ENCODE data around the gene UBXN2A.

UBXN2A gene
- 30.6 to 38.8 reads per million in 2 donors for total RNA-seq

DNA sequence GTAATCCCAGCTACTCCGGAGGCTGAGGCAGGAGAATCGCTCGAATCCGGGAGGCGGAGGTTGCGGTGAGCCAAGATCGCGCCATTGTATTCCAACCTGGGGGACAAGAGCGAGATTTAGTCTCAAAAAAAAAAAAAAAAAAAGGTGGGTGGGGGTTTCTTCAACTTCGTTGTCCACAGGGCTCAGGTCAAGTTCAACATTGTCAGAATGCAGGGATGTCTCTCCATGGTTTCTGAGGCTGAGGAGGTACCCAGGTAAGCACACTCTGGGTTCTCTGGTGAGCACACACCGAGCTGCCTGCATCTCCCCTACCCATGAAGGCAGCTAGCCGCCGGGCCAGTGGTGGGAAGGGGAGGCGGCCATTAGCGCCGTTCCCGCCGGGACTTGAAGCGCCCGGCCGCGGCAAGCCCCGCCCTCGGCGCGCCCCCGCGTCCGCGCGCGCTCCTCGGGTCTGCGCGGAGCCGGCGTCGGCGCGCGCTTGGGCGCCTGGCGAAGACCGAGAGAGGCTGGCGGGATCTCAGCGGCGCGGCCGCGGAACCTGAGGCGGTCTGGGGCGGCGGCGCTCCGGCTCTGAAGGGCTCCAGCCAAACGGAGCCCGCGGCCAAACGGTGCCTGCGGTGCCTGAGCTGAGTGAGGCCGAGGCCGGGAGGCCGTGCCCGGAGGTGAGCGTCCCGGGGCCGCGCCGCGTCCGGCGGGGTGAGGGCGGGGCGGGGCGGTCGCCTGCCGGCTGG lies at the start of gene UBXN2A:
Gene UBXN2A, plus strand, starts transcription at position 477 of the 731 bp plus-strand sequence. CDS start 17,852 bp downstream, outside the sequence.
- DNase-seq, result peak; percentile 68

DNA sequence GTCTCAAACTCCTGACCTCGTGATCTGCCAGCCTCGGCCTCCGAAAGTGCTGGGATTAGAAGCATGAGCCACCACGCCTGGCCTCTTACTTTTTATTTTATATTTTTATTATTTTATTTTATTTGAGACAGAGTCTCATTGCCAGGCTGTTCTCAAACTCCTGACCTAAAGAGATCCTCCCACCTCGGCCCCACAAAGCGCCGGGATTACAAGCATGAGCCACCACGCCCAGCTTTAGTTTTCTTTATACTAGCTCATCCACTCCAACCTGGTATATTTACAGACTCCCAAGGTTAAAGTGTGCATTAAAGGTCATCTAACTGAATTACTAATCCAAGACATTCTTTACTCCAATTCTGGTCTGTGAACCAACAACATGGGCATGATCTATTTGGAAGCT lies 40.1 kb upstream of the UBXN2A start:
- no peak for DNase-seq

DNA sequence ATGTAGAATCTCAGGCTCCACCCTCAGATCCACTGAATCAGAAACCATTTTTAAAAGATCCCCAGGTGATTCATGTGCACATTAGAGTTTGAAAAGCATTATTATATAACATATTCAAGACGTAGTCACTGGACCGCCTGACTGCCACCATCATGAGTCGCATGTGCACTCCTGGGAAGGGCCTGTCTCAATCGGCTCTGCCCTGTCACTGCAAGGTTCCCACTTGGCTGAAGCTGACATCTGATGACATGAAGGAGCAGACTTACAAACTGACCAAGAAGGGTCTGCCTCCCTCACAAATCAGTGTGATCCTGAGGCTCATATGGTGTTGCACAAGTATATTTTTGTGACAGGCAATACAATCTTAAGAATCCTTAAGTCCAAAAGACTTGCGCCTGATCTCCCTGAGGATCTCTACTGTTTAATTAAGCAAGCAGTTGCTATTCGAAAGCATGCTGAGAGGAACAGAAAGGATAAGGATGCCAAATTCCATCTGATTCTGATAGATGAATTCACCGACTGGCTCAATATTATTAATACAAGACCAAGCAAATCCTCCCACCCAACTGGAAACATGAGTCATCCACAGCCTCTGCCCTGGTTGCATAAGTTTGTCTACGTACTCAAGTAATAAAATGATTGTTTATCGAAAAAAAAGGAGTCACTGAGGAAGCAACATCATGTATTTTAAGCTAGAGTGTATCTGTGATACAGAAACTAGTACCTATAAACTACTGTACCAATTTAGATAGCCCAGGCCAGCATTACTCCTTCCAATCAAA lies 39.5 kb upstream of the UBXN2A start:
- DNase-seq, result no peak

DNA sequence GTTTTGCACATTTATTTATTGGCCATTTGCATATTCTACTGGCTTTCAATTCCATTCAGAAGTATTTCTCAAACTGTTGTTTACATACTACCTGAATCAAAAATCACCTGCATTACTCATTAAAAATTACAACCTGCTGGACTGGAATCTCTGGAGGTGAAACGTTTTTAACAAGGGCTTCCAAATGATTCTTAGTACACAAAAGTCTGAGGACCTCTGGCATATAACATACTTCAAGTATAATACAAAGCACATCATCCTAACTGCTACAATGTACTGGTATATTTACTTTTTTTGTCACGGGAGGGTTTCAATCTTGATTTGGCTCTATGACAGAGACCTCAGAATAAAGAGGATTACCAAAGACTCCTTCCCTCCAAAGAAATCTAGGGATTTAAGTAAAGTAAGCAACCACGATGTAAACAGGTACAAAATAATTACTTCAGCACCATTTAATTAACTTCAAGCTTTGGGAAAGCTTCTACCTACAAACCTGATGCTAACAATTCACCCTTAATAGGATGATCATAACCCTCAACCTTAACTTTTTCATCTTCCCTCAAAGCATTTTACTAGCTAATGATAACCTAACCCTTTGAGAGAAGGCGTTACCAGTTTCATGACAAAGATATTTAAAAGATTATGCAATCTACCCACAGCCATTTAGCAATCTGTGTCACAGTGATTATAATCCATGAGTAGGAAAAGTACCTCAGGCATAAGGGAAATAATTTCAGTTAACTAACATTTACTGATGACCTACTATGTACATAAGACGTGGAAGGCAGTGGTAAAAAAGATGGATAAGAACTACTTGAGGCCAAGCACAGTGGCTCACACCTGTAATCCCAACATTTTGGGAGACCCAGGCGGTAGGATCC lies 38.1 kb upstream of the UBXN2A start:
- DNase-seq, result no peak

DNA sequence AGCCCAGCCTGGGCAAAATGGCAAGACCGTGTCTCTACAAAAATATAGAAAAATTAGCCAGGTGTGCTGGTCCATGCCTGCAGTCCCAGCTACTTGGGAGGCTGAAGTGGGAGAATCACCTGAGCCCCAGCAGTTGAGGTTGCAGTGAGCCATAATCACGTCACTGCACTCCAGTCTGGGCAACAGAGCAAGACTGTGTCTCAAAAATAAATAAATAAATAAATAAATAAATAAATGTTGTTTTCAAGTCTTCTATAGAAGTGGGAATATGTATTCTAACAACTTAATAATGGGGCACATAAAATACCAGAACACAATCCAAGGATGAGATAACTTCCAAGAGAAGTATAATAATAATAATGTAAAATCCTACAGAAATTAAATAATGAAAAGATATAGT lies 37.2 kb upstream of the UBXN2A start:
- no peak for DNase-seq

DNA sequence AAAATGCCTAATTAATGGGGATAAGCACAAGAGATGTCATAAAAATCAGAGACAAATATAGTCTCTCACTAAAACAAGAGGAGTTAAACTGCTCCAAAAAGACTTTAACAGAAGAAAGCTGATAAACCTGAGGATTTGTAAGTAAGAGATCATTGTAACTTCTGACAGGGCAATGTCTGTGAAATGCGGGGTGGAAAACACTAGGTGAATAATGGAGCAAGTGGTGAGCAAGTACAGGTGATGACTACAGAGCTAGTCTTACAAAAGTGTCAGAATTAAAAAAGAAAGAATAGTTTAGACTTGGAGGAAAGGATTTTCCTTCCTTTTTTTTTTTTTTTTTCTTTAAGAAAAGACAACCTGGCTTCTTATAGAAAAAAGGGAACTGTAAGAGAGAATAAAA lies 36.0 kb upstream of the UBXN2A start:
- no peak for DNase-seq

DNA sequence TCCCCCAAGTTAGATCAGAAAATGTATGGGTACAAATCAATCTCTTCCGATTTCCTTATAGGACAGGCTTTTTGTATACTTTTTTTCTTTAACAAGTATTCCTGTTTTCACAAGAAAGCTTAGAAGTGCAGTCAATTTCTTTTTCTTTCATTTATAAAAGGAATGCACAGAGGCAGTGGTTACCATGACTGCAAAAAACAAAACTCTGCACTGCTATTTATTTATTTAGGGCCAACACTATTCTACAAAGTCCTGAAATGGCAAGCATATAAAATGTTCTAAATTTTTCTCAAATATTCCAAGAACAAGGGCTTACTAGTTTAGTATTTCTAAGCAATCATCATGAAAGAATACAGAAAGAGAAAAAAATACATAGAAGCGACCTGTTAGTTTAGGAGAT lies 35.6 kb upstream of the UBXN2A start:
- DNase-seq, result no peak

GRCh38 chr2:23905155-23905554 lies 35.1 kb upstream of the UBXN2A start:
- no peak for DNase-seq

DNA sequence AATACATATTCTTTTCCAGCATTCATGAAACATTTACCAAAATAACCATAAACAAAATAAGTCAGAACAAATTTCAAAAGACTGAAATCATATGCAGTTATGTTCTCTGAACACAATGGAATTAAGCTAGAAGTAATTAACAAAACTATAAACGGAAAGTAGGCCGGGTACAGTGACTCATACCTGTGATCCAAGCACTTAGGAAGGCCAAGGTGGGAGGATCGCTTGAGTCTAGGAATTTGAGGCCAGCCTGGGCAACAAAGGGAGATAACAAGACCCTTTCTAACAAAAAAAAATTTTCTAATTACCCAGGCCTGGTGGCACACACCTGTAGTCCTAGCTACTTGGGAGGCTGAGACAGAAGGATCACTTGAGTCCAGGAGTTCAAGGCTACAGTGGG lies 28.2 kb upstream of the UBXN2A start:
- DNase-seq, result no peak

DNA sequence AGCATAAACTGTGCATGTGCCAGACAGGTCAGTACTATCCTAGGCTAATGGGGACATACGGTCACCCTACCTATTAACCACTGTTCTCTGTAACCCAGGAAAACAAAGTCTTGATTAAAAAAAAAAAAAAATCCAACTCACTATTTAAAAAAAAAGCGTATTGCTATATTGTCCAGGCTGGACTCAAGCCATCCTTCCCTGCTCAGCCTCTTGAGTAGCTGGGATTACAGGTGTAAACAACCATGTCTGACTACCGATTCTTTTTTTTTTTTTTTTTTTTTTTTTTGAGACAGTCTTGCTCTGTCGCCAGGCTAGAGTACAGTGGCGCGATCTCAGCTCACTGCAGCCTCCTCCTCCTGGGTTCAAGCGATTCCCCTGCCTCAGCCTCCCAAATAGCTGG lies 24.9 kb upstream of the UBXN2A start:
- no peak for DNase-seq

DNA sequence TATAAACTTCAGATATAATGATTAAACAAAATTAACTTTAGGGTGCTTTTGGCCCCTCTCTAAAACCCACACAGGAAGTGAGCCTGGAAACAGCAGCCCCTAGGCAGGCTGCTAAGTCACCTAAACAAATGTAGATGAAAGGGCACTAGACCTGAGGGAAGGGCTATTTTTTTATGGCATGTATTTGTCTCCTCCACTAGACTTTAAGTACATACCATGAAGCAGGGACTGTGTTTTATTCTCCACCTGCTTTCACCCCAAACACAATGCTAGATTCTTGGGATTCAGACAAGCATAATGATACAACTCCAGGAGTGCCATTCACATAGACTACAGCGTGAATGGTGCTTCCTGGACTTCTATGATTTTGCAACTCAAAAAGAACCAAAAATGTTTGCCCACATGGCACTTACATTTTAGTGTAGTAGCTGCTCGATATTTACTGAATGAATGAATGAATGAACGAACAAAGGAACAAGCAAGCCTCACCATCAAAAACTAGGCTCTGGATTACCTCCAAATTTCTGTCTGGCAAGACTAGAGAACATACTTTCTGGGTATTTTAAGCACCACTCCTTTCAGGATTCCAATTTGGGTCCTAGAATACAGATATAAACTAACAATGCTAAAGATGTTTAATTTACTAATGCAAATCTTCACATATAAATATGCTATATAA lies 23.4 kb upstream of the UBXN2A start:
- no peak for DNase-seq

DNA sequence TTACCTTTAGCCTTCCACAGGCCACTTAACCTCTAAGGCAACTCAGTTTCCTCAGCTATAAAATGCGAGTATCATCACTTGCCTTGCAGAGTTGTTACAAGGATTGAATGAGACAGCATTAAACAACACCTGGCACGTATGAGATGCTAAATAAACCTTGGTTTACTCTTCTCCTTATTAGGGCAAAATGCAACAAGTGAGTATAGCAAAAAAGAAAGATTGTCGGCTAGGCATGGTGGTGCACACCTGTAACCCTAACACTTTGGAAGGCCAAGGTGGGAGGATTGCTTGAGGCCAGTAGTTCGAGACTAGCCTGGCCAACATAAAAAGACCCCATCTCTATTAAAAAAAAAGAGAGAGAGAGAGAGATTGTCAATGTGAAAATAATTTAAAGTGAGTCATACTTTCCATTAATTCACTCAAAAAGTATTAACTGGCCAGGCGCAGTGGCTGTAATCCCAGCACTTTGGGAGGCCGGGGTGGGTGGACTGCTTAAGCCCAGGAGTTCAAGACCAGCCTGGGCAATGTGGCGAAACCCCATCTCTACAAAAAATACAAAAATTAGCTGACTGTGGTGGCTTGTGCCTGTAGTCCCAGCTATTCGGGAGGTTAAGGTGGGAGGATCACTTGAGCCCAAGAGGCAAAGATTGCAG lies 21.3 kb upstream of the UBXN2A start:
- no peak for DNase-seq

GRCh38 chr2:23924589-23925359 lies 15.5 kb upstream of the UBXN2A start:
- no peak for DNase-seq

DNA sequence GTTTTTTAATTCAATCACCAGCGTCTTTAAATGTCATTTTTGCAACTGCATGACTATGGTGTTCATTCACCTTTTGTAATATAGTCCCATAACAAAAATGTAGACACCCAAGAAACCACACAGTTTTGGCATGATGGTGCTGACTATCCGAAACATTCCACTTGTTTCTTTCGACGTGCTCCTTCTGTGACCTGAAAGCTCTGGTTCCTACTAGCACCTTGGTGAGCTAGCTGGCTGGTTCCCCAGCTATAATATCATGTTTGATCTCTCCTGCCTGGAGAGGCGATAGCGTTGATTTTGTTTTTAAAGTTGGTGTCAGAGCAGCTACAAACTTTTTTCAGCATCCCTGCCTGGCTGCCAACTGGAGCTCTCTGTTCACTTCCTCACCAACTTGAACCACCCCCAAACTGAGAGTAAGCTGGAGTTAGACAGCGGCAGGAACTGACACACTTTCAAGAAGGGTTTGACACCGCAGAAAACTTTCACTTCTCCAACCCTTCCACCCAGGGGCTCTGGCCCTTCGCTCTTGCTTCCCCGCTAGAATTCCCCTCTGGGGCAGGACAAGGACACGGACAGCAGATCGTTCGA lies 14.5 kb upstream of the UBXN2A start:
- peak; percentile 28 for DNase-seq

DNA sequence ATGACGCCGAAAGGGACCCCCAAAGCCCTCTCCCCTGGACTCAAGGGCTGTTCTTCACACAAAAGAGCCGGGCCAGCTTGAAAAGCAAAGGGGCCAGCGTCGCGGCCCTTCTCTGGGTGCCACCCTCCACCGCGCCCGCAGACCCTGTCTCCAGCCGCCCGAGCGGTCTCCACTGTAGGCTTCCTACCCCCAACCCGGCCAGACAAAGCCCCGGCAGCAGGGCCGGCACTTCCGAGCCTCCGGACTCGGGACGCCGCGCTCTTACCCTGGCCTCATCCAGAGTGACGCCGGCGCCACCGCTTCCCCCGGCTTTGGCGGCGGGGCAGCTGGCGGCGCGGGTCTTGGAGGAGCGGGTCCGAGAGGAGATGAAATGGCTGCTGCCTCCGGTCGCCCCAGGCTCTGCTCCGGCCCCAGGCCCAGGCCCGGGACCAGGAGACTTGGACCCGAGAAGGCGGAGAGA lies 13.9 kb upstream of the UBXN2A start:
- peak; percentile 21 for DNase-seq

GRCh38 chr2:23926750-23927571 lies 13.3 kb upstream of the UBXN2A start, which contains the start of gene ATAD2B:
ATAD2B (minus strand) TSS chr2:23927123; CDS start chr2:23926770, 353 bp downstream.
- DNase-seq, result peak; percentile 92

GRCh38 chr2:23934259-23934658 lies 6.0 kb upstream of the UBXN2A start:
- DNase-seq, result no peak

DNA sequence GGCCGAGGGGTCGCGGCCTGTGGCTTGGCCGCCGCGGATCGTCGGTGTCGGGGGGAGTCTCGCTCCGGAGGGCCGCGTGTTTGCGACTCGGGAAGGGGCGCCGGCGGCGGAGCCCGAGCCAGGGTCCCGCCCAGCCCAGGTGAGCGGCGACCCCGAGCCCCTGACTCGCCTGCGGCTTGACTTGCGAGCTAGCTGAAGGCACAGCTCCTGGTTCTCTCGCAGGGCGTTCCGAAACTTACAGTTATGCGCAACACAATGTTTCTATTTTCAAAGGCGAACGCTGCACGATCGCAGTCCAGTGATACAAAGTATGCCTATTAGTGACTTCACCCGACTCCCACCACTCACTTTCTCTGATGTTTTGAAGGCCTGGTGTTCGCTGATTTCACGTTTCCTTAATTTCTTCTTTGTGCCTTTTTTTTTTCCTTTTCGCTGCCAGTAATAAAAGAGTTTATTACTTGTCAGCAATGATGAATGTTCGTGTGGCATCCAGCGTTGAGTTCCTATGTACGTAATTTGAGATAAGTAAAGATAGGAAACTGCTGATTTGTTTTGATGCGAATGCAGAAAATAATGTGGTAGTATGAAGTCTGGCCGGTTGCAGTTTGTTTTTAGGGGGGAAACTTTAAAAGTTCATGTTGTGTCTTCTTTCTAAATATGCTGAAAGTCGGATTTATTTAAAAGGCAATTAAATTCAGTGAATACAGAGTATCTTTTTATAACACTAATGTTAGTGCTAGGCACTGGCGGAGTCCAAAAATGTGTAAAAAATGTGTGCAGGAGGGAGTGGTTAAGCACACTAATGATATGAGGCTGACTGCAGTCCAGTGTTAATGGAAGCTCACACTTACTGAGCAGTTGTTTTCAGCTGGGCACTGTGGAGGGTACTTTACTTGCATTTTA lies 706 bp downstream of the UBXN2A start:
- no peak for DNase-seq

DNA sequence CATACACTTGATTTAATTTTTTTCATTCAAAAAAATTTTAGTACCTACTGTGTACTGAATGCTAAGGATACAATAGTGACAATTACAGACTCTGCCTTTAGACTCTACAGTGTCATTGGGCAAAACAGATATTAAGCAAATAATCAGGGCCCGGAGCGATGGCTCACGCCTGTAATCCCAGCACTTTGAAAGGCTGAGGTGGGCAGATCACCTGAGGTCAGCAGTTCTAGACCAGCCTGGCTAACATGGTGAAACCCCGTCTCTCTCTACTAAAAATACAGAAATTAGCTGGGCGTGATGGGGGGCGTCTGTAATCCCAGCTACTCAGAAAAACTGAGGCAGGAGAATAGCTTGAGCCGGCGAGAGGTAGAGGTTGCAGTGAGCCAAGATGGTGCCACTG lies 1.4 kb downstream of the UBXN2A start:
- DNase-seq, result no peak
